ENCODE data around the gene NEURL3.
"Not testable (repeated sequence)": the region's sequence is repeated elsewhere in the genome, so short reads cannot be mapped to it uniquely, and the experiment has no call there.

Gene NEURL3

GRCh38 chr2:96477458-96477857 is 27.7 kb downstream of the NEURL3 start:
- no peak for DNase-seq

- no peak for DNase-seq
Measured at GRCh38 chr2:96471772-96472171, 33.4 kb downstream of the NEURL3 start.

- peak; percentile 62 for DNase-seq
Measured at GRCh38 chr2:96470636-96471035, 34.5 kb downstream of the NEURL3 start.

GRCh38 chr2:96470109-96470508 is 35.0 kb downstream of the NEURL3 start:
- DNase-seq, result no peak

- DNase-seq, result no peak
Measured at GRCh38 chr2:96468904-96469303, 36.3 kb downstream of the NEURL3 start.

- DNase-seq, result no peak
Measured at GRCh38 chr2:96464651-96465050, 40.5 kb downstream of the NEURL3 start.

- DNase-seq, result no peak
Measured at GRCh38 chr2:96464061-96464460, 41.1 kb downstream of the NEURL3 start.

GRCh38 chr2:96463119-96463518 is 42.0 kb downstream of the NEURL3 start:
- no peak for DNase-seq

- not testable (repeated sequence) for DNase-seq
Measured at GRCh38 chr2:96461616-96462015, 43.5 kb downstream of the NEURL3 start.

- DNase-seq, result no peak
Measured at GRCh38 chr2:96452053-96452452, 53.1 kb downstream of the NEURL3 start.

- DNase-seq, result no peak
Measured at GRCh38 chr2:96449637-96450036, 55.5 kb downstream of the NEURL3 start.

GRCh38 chr2:96449174-96449573 is 56.0 kb downstream of the NEURL3 start:
- no peak for DNase-seq

GRCh38 chr2:96447726-96448125 is 57.4 kb downstream of the NEURL3 start:
- no peak for DNase-seq

Measured in activated naive CD4-positive, alpha-beta T cell treated with anti-CD3 and anti-CD28 coated beads, Interleukin-2, amount 50 U/mL, for 16 hours (primary cell).